ENCODE measurements around the gene ZNF550.

ZNF550 gene

GRCh38 chr19:57559404-57560025 is at the start of gene ZNF550:
Gene ZNF550 (minus strand): TSS chr19:57559863. CDS start chr19:57559682, 181 bp downstream.
- peak; percentile 78 for DNase-seq (ENCODE audit: low read depth)

GRCh38 chr19:57606931-57607330 is 47.3 kb upstream of the ZNF550 start:
- no peak for DNase-seq (ENCODE audit: low read depth)

GRCh38 chr19:57599761-57600383 is 40.2 kb upstream of the ZNF550 start, which contains the start of gene ZNF530:
Gene ZNF530 (plus strand): TSS chr19:57599885. CDS start chr19:57604346, 4,461 bp downstream.
- peak; percentile 71 for DNase-seq (ENCODE audit: low read depth)

- no peak for DNase-seq (ENCODE audit: low read depth)
Observed at GRCh38 chr19:57599377-57599760, 39.7 kb upstream of the ZNF550 start.

GRCh38 chr19:57587529-57587928 is 27.9 kb upstream of the ZNF550 start:
- no peak for DNase-seq (ENCODE audit: low read depth)

GRCh38 chr19:57583521-57584416 is 24.1 kb upstream of the ZNF550 start, which contains the start of gene ZIK1:
Gene ZIK1 (plus strand): TSS chr19:57584145. CDS start chr19:57584357, 212 bp downstream.
- DNase-seq (ENCODE audit: low read depth), result peak; percentile 74

GRCh38 chr19:57583104-57583520 is 23.4 kb upstream of the ZNF550 start:
- no peak for DNase-seq (ENCODE audit: low read depth)

GRCh38 chr19:57578487-57579205 is 19.0 kb upstream of the ZNF550 start, which contains the start of gene ZNF416:
Gene ZNF416 (minus strand): TSS chr19:57578911. CDS start chr19:57578704, 207 bp downstream.
- peak; percentile 85 for DNase-seq (ENCODE audit: low read depth)

- no peak for DNase-seq (ENCODE audit: low read depth)
Observed at GRCh38 chr19:57576661-57577060, 17.0 kb upstream of the ZNF550 start.

- DNase-seq (ENCODE audit: low read depth), result no peak
Observed at GRCh38 chr19:57572415-57572947, 12.8 kb upstream of the ZNF550 start.

GRCh38 chr19:57570707-57571106 is 11.0 kb upstream of the ZNF550 start:
- no peak for DNase-seq (ENCODE audit: low read depth)

- DNase-seq (ENCODE audit: low read depth), result no peak
Observed at GRCh38 chr19:57566396-57567265, 7.0 kb upstream of the ZNF550 start.

GRCh38 chr19:57563547-57563946 is 3.9 kb upstream of the ZNF550 start:
- no peak for DNase-seq (ENCODE audit: low read depth)

- no peak for DNase-seq (ENCODE audit: low read depth)
Observed at GRCh38 chr19:57560049-57560491, 407 bp upstream of the ZNF550 start.

- no peak for DNase-seq (ENCODE audit: low read depth)
Observed at GRCh38 chr19:57559008-57559403, 657 bp downstream of the ZNF550 start.

- no peak for DNase-seq (ENCODE audit: low read depth)
Observed at GRCh38 chr19:57558525-57558924, 1.1 kb downstream of the ZNF550 start.

GRCh38 chr19:57557659-57558058 is 2.0 kb downstream of the ZNF550 start:
- no peak for DNase-seq (ENCODE audit: low read depth)

- DNase-seq (ENCODE audit: low read depth), result no peak
Observed at GRCh38 chr19:57552432-57552831, 7.2 kb downstream of the ZNF550 start.

GRCh38 chr19:57546513-57546912 is 13.2 kb downstream of the ZNF550 start:
- DNase-seq (ENCODE audit: low read depth), result no peak

GRCh38 chr19:57537953-57538547 is 21.6 kb downstream of the ZNF550 start:
- DNase-seq (ENCODE audit: low read depth), result no peak
